HL-60 (cell line): ENCODE results near the gene ASRGL1.
A peak's percentile ranks its signal among the peaks of the same experiment; 100 is the strongest.

Experiments
- DNase-seq, 2 experiments: peaks; one replicate each; pipeline ENCODE4 v3.0.0-alpha.2; 2010 to 2020; ENCODE audit warnings: low read depth in 1 of 2, low spot score in 1 of 2
- H3K27ac ChIP-seq: fragments of 250-450 bp; sonication (Bioruptor Pico); replicated peaks from 2 replicates; pipeline ENCODE4 v1.5.1; 2020; ENCODE audit warnings: mild to moderate bottlenecking, moderate library complexity
- H3K27me3 ChIP-seq: fragments of 250-450 bp; sonication (Bioruptor Pico); 2 replicates; pipeline ENCODE4 v1.5.1; 2021; ENCODE audit warnings: mild to moderate bottlenecking, moderate library complexity; ENCODE audit not compliant: insufficient read depth, poor library complexity, severe bottlenecking
- H3K4me3 ChIP-seq: replicated peaks from 2 replicates; pipeline ENCODE4 v1.5.1; 2011; ENCODE audit warnings: mild to moderate bottlenecking, control low read depth, low read length; ENCODE audit not compliant: insufficient read depth
- CTCF ChIP-seq: IDR thresholded peaks from one replicate; pipeline ENCODE4 v1.5.1; 2011; ENCODE audit warnings: low read length, control low read depth, inconsistent platforms; ENCODE audit not compliant: insufficient read depth
- GABPA ChIP-seq: IDR thresholded peaks from 2 replicates; pipeline ENCODE4 v1.6.1; 2012; ENCODE audit warnings: low read depth
- POLR2AphosphoS5 ChIP-seq: IDR thresholded peaks from 2 replicates; pipeline ENCODE4 v1.6.1; 2012; ENCODE audit warnings: low read depth
- REST ChIP-seq: IDR thresholded peaks from 2 replicates; pipeline ENCODE4 v1.6.1; 2012; ENCODE audit warnings: low read depth; ENCODE audit not compliant: insufficient replicate concordance
- SPI1 ChIP-seq: IDR thresholded peaks from 2 replicates; pipeline ENCODE4 v1.6.1; 2012; ENCODE audit warnings: low read depth, mild to moderate bottlenecking, borderline replicate concordance

ASRGL1 gene

GRCh38 chr11:62400281-62400680 lies 63.0 kb downstream of the ASRGL1 start:
- DNase-seq: no peak
- no peak for TF ChIP-seq GABPA
- TF ChIP-seq POLR2AphosphoS5: no peak
- TF ChIP-seq SPI1: no peak
- TF ChIP-seq REST: no peak
- TF ChIP-seq CTCF: no peak
- no peaks in the 10 kb centered on the region for H3K27me3 ChIP-seq
- H3K27ac ChIP-seq: no peak overlapping the region
- no peak overlapping the region for H3K4me3 ChIP-seq

- no peak for DNase-seq
Observed at GRCh38 chr11:62400760-62401159, 63.5 kb downstream of the ASRGL1 start.

GRCh38 chr11:62401356-62401755 lies 64.1 kb downstream of the ASRGL1 start:
- H3K4me3 ChIP-seq: no peak overlapping the region
- DNase-seq: no peak
- H3K27me3 ChIP-seq: no peaks in the 10 kb centered on the region
- peak overlapping the region; percentile 69 for H3K27ac ChIP-seq
- no peak for TF ChIP-seq CTCF

More at GRCh38 chr11:62400760-62401159, 63.5 kb downstream of the ASRGL1 start:
- Histone ChIP-seq H3K27ac (no peak overlapping the region), H3K4me3 (no peak overlapping the region), H3K27me3 (no peaks in the 10 kb centered on the region)
- TF ChIP-seq SPI1 (no peak), GABPA (no peak), REST (no peak), POLR2AphosphoS5 (no peak), CTCF (no peak)

GRCh38 chr11:62401811-62402210 lies 64.6 kb downstream of the ASRGL1 start:
- no peaks in the 10 kb centered on the region for H3K27me3 ChIP-seq
- no peak for DNase-seq
- TF ChIP-seq REST (no peak), CTCF (no peak), GABPA (no peak), SPI1 (no peak), POLR2AphosphoS5 (no peak)
- H3K4me3 ChIP-seq: 0 out of 2 replicates have a peak overlapping the region, but pooled peaks have one; percentile 9
- peak overlapping the region; percentile 69 for H3K27ac ChIP-seq
